GM21576 (cell line): ENCODE data around the gene KNTC1.
A peak's percentile ranks its signal among the peaks of the same experiment; 100 is the strongest.
"Not testable (repeated sequence)": the region's sequence is repeated elsewhere in the genome, so short reads cannot be mapped to it uniquely, and the experiment has no call there.

Experiments used
- ATAC-seq: cut with Tn5 transposase; IDR thresholded peaks from one replicate; pipeline ENCODE4 v1.9.1; 2021; ENCODE audit warnings: mild to moderate bottlenecking, moderate library complexity; ENCODE audit not compliant: unreplicated experiment

The KNTC1 gene

DNA sequence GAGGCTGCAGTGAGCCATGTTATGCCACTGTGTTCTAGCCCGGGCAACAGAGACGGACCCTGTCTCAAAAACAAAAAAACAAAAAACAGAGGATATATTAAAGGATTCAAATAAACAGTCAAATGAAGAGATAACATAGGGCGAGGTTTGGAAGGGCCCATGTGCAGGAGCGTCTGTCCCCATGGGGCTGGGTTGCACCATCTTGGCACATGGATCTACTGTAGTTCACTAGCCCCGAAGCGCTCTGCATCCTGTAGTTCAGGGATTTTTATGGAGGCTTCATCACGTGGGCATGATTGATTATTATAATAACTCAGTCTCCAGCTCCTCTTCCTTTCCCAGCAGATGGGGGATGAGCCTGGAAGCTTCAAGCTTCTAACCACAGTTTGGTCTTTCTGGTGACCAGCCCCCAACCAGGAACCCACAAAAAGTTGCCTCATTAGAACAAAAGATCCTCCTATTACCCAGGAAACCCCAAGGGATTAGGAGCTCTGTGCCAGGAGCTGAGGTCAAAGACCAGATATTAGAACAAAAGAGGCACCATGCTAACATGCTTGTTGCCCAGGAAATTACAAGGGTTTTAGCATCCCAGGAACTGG, 116.3 kb downstream of the KNTC1 start:
- no peak for ATAC-seq

DNA sequence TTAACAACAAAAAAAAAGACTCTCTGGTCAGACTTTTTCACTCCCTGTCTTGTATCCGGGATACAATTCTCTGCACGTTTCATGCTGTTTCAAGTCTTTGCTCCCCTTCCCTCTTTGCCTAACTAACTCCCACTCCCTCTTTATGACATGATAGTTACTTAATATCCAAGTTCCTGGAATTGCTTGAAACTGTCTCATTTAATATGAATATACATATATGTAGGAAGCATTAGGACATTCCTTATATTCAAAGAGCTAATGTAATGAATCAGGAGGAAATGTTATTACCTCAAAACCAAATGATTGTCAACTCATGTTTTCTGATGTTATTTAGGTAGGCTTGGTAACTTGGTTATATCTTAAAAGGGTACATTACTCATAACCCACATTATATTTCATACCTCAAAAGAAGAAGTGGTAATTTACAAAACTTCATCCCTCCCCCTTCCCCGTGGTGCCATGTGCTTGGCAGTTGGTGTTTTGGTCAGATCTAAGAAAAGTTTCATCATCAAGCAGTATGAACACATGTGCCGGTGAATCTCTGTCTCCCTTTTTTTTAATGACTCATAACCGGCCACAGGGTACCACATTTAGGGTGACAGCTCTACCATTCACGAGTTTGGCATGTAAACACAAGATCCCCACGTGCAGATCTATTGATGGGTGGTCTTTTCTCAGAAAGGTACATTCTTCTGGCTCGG, 119.6 kb downstream of the KNTC1 start:
- ATAC-seq = peak; percentile 85

DNA sequence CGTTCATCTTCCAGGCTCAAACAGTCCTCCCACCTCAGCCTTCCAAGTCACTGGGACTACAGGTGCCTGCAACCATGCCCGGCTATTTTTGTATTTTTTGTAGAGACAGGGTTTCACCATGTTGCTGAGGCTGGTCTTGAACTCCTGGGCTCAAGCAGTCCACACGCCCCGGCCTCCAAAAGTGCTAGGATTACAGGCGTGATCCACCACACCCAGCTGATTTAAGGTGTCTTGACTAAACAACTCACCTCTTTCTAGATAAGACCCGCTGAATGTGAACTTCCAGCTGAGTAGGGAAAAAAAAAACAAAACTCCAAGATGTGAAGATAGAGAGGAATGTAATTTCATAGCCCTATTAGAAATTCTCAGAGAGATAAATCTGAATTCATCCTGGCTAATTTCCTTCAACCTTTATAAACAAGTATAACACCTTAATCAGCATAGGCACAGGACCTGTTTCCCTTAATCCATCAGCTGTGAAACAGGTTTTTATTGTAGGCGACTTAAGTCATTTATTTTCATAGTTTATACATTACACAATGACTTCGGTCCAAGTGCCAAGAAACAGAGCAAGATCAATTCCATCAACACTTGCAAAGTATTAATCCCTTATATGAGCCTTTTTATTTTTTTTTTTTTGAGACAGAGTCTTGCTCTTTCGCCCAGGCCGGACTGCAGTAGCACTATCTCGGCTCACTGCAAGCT, 124.6 kb downstream of the KNTC1 start:
- ATAC-seq = no peak

DNA sequence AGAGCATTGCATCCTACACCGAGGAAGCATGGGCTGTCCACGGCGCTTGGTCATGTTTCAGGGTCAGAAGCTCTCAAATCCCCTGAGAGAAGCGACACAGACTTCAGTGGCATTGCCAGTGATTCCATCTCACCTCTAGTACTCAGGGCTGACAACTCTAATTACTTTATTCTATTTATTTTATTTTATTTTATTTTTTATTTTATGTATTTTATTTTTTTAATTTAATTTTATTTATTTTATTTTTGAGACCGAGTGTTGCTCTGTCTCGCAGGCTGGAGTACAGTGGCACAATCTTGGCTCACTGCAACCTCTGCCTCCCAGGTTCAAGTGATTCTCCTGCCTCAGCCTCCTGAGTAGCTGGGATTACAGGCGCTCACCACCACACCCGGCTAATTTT, 126.2 kb downstream of the KNTC1 start:
- ATAC-seq = not testable (repeated sequence)

DNA sequence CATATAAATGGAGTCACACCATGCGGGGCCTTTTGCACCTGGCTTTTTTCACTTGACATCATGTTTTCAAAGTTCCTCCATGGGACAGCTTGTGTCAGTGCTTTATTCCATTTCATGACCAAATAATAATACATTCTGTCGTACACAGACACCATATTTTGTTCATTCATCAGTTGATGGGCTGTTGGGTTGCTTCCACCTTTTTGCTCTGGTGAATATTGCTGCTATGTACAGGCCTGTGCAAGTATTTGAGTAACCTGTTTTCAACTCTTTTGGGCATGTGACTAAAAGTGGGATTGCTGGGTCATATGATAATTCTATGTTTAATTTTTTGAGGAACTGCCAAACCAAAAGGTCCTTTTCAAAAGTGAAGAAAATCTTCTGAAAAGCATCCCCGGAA, 129.2 kb downstream of the KNTC1 start:
- ATAC-seq = no peak

DNA sequence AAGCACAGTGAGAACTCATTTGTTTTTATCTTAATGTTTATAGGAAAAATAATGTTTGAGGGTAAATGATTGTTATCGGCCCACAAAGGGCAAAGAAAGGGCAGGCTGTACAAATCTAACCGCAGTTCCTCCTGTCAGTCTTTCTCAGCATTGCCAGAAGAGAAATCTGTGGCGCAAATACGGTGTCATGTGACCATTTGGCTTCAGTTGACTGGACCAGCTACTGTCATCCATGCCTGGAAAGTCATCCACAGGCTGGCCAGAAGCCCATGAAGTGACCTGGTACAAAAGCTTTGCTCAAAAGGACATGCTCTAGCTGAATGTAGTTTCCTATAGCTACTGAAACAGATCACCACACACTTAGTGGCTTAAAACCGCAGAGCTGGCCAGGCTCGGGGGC, 132.5 kb downstream of the KNTC1 start:
- ATAC-seq = no peak

DNA sequence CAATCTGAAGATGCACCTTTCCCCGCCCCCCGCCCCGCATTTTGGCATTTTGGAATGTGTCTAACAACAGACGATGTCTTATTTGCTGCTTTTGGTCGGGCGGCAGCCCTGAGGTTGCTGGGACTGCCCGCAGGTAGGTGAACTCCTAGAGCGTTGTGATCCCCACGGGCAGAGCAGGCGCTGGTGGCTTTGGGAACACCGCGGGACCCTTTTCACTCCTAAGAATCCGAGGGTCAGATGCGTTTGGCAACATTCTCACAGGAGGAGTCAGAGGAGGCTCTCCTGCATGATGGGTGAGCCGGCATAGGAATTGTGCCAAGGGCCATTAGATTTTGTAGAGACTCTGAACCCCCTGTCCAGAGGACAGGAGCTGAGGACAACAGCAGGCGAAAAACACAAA, 134.2 kb downstream of the KNTC1 start:
- ATAC-seq = no peak

DNA sequence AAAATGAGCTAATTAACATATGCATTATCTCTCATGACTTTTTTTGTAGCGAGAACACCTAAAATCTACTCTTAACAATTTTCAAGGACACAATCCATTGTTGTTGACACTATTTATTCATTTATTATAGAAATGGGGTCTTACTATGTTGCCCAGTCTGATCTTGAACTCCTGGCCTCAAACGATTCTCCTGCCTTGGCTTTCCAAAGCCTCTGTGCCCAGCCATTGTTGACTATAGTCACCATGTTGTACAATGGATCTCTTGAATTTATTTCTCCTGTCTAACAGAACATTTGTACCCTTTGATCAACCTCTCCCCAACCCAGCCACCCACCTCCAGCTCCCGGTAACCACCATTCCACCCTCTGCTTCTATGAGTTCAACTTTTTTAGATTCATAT, 134.9 kb downstream of the KNTC1 start:
- no peak for ATAC-seq

DNA sequence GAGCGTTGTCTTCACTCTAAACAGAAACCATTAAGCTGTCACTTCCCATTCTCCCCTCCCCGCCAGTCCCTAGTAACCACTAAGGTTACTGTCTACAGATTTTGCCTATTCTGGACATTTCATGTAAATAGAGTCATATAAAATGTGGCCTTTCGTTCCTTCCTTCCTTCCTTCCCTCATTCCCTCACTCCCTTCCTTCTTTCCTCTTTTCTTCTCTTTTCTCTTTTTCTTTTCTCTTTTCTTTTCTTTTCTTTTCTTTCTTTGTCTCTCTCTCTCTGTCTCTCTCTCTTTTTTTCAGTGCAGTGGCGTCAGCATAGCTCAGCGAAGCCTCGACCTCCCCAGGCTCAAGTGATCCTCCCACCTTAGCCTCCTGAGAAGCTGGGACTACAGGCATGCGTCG, 138.3 kb downstream of the KNTC1 start:
- no peak for ATAC-seq

DNA sequence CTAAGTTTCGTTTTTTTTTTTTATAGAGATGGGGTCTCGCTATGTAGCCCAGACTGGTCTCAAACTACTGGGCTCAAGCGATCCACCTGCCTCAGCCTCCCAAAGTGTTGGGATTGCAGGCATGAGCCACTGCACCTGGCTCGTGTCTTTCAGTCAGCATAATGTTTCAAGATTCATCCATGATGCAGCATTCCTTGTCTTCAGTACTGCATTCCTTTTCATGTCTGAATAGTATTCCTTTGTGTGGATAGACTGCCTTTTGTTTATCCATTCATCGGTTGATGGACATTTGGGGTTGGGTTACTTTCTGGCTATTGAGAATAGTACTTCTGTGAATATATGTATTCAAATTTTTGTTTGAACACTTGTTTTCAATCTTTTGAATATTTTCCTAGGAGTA, 138.7 kb downstream of the KNTC1 start:
- no peak for ATAC-seq

DNA sequence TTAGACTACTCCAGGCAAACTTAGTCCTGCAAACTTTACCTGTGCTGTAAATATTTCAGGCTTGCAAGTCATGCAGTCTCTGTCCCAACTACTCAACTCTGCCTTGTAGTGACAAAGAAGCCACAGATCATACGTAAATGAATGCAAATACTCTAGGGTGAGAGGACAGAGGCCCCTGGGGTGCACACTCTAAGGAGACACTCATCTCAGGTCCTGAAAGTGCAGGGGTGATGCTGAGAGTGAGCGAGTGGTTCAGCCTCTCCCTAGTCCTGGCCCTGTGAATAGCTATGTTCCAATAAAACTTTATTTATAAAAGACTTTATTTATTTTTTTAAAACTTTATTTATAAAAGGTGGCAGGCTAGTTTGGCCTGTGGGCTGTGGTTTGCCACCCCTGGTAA, 141.2 kb downstream of the KNTC1 start:
- ATAC-seq = no peak

DNA sequence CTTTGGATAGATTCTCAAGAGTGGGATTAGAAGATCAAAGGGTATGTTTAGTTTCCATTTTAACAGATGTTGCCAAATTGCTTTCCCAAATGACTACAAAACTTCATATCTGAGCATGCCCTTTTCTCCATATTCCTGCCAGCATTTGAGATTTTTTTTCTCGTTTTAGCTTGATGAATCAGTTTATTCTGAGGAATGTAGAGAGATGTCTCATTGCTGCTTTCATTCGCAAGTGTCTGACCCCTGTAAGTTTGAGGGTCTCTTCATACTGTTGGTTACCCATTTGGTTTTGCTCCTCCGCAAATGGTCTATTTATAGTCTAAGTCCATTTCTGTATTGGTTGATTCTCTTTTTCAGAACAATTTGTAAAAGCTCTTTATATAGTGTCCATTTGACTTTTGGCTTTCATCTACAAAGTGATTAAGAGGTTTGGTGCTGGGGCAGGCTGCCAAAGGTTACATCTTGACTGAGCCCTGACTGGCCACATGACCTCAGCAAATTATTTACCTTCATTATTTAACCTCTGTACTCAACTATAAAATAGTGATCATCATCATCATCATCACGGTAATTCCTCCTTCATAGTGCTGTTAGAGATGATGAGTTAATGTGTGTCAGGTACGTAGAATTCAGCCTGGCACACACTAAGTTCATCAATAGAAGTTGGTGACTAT, 142.5 kb downstream of the KNTC1 start:
- no peak for ATAC-seq

DNA sequence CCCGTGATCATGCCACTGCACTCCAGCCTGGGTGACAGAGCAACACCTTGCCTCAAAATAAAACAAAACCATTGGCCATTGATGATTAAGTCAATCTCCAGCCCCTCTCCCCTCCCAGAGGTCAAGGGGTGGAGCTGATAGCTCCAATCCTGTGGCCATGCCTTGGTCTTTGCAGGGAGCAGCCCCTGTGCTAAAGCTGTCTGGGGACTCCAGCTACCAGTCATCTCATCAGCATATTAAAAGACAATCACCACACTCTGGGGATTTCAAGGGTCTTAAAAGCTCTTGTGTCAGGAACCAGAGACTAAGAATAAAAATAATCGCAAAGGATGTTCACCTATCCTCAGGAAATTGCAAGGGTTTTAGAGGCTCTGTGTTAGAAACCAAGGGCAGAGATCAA, 145.5 kb downstream of the KNTC1 start:
- ATAC-seq = no peak
